NCI-H2227 (cell line): ENCODE results near the gene PPFIA3.

Experiments
- DNase-seq: peaks from one replicate; lab custom pipeline; 2025; ENCODE audit not compliant: unreplicated experiment; lab: John Stamatoyannopoulos, UW

Gene PPFIA3

DNA sequence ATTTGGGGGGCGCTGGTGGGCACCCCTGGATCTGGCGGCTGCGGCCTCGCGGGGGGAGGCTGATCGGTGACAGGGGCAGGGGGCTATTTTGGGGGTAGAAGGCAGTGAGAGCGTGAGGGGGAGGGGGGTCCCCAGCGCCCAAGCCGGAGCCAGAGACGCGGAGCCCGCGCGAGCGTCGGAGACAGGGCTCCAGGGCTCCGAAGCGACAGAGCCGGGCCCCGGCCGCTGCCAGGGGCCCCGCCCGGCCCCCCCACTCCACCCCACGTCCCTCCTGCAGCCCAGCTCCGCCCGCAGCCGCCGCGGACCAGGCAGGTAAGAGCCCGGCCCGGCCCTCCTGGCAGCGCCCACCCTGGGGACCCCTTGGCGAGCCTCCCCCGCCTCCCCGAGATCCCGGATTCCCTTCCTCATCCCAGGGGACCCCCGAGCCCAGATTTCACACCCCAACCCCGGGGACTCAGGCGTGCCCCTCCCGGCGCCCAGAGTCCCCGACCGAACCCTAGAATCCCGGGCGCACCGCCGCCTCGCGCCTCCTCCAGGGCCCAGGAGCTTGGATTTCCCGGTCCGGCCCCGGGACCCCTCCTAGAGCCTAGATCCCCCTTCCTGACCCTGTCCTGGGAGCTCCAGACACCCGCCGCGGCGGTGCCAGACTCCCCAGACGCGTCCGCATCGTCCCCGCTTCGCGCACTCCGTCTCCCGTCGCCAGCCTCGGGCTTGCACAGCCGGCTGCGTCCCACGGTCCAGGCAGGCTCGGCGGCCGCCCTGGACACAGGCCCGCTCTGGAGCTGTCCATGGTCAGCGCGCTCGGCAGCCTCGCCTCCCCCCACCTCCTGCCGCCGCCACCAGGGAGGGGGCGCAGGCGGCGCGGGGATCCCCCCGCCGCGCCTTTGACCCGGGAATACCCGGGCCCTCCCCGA lies at the start of gene PPFIA3:
Gene PPFIA3, plus strand, starts transcription at position 134 of the 914 bp plus-strand sequence. CDS start 8,330 bp downstream, outside the sequence.
- DNase-seq: peak; percentile 53

DNA sequence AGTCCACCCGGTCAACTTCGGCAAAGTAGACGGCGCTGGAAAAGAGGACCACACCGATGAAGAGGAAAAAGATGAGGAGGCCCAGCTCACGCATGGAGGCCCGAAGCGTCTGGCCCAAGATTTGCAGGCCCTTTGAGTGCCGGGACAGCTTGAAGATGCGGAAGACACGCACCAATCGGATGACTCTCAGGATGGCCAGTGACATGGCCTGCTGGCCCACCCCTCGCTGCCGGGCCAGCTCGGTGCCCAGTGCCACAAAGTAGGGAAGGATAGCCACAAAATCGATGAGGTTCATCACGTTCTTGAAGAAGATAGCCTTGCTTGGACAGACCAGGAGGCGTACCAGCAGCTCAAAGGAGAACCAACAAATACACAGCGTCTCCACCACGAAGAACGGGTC lies 48.9 kb upstream of the PPFIA3 start:
- DNase-seq: no peak

DNA sequence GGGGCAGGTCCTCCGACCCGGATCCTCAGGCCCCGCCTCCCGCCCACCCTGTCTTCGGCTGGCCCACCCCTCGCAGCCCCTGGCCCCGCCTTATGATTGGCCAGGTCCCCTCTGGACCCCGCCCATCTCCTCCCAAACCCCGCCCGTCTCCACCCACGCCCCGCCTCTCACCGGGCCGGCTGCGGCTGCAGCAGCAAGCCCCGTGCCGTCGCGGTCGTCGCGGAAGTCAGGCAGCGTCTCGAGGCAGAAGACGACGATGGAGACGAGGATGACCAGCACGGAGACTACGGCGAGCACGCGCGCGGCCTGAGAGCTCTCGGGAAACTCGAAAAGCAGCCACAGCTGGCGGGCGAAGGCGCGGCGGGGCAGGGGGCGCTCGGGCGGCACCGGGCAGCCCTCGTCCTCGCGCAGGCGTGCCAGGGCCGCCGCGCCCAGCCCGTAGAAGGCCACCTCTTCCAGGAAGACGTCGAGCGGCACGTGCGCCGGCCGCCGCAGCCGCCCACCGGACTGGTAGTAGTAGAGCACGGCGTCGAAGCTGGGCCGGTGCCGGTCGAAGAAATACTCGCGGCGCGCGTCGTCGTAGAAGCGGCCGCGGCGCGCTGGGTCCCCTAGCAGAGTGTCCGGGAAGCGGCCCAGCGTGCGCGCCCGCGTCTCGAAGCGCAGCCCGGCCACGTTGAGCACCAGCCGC lies 47.3 kb upstream of the PPFIA3 start:
- peak; percentile 53 for DNase-seq

DNA sequence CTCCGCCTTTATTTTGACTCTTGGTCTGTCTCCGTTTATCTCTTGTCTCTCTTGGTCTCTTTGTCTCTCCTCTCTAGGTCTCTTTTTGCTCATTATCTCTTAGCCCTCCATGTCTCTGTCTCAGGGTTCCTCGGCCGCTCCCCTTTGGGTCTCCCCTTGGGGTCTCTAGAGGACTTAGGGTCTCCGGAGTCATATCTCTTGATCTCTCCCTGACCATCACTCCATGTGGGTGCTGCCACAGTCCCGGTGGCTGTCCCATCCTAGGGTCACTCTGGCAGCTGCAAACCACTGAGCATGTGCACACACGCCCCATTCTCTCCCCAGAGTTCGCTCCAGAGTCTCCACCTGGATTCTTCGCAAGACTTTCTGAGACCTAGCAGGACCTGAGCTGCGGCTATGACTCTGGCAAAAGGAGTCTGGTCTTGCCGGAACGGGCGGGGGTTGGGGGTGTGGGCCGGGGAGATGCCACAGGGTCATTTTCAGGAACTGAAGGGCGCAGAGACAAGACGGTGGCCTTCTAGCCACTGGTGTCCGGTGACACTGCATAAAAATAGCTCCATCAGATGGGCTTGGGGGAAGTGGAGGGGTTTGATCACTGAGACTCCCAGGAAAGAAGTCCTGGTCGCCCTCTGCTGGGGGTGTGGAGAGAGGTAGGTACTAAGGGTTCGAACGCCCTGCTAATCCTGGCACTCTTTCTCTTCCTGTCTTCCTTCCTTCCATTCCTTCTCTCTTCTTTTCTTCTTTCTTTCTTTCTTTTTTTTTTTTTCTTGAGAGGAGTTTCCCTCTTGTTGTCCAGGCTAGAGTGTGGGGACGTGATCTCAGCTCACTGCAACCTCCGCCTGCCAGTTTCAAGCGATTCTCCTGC lies 45.6 kb upstream of the PPFIA3 start:
- no peak for DNase-seq

DNA sequence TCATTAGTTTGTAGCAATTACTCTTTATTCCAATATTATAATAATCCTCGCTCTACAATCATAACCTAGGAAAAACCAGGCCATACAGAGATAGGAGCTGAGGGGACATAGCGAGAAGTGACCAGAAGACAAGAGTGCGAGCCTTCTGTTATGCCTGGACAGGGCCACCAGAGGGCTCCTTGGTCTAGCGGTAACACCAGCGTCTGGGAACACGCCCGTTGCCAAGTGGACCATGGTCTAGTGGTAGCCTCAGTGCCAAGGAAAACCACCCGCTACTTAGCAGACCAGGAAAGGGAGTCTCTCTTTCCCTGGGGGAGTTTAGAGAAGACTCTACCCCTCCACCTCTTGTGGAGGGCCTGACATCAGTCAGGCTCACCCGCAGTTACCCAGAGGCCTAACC lies 44.5 kb upstream of the PPFIA3 start:
- peak; percentile 34 for DNase-seq

DNA sequence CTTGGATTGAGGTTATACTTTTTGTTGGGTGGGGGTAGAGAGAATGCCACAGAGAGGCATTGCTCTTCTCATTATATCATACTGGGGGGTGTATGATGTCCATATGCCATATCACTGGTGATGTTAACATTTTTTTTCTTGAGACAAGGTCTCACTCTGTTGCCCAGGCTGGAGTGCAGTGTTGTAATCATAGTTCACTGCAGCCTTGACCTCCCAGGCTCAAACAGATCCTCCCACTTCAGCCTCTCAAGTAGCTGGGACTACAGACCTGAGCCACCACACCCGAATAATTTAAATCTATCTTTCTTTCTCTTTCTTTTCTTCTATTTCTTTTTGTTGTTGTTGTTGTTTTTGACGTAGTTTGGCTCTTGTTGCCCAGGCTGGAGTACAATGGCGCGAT lies 39.0 kb upstream of the PPFIA3 start:
- no peak for DNase-seq

DNA sequence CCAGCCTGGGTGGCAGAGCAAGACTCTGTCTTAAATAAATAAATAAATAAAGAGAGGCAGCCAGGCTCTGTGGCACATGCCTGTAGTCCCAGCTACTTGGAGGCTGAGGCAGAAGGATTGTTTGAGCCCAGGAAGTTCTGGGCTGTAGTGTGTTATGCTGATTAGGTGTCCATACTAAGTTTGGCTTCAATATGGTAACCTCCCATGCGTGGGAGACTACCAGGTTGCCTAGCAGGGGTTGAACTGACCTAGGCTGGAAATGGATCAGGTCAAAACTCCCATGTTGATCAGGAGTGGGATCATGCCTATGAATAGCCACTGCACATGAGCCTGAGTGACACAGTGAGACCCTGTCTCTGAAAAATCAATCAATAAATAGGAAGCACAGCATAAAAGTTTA lies 38.1 kb upstream of the PPFIA3 start:
- DNase-seq: no peak

DNA sequence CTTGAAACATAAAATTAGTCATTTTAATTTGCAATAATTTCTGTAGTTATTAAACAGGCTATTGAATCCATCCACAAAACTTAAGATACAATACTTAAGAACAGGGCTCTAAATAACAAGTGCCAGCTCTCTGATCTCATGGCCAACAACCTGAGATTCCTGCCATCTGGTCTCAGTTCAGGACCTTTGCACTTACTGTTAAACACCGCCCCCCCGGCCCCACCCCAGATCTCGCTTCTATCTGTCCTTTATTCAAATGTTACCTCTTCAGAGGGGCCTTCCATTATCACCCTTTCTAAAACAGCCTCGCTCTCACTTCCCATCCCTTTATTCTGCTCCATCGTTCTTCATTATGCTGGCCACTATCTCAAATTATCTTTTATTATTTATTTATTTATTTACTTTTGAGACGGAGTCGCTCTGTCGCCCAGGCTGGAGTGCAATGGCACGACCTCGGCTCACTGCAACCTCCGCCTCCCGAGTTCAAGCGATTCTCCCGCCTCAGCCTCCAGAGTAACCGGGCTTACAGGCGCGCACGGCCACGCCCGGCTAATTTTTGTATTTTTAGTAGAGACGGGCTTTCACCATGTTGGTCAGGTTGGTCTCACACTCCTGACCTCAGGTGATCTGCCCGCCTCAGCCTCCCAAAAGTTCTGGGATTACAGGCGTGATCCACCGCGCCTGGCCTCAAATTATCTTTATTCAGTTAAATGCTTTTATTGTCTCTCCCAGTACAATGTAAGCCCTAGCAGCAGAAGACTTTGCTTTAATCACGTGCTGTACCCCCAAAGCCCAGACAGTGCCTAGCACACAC lies 34.9 kb upstream of the PPFIA3 start:
- no peak for DNase-seq

DNA sequence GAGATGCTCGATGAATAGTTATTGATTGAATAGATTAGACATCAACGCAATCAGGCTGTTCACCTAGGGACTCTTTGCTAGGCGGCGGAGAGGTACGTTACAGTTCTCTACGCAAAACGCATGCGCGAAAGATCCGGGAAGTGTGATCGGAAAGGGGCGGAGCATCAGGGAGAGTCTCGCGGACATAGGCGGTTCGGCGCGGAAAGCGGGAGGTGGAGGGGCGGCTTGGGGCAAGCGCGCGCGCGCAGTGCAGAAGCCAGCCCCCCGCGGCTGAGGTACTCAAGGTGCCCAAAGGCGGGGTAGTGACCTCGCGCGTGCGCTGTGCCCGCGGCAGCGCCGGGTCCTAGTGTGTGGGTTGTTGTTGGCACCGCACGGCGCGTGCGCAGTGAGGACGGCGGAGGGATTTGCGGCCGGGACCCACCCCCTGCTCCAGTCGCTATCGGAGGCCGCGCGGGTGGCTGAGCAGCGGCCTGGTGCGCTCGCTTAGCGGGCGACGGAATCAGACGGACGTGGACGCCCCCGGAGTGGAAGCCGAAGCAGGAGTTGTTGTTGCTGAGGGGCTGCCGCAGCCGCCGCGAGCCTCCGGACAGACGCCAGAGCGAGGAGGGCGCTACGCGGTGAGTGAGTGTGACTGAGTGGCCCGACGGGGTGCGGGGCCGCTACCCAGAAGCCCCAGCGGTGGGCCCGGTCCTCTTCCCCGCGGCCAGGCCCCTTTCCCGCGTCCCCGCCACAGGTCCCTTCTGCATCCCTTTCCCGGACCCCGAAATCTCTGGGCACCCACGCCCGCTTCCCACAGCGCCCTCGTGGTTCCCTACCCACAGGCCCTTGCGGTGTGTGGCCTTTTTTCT lies 34.1 kb upstream of the PPFIA3 start, which contains the start of gene SNRNP70:
Gene SNRNP70, plus strand, starts transcription at position 432 of the 848 bp plus-strand sequence. CDS start 964 bp downstream, outside the sequence.
- DNase-seq: peak; percentile 99

DNA sequence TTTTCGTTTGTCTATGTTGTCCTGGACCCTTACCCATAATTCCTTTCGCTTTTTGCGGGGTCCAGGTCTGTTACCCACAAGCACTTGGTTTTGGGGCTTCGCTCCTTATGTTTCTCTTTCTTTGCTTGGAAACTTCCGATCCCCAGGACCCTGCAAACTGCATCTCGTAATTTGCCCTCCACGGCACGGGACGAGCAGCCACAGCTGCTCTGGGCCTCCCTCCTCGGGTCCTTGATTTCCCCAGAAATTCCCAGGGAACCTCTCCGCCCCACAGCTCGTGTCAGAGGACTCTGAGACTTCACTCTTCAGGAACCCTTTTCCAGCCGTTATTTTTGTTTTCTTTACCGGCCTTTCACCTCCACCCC lies 33.5 kb upstream of the PPFIA3 start:
- DNase-seq: no peak

DNA sequence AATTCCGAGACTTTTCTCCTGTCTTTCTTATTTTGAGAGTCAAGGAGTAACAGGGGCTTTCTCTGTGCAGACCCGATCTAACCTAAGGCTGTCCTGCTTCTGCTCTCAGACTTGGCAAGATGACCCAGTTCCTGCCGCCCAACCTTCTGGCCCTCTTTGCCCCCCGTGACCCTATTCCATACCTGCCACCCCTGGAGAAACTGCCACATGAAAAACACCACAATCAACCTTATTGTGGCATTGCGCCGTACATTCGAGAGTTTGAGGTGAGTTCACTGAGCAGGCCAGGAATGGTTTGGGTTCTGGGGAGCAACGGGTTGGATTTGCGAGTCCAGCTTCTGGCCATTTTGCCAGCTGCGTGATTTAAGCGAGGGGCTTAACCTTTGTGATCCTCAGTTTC lies 33.0 kb upstream of the PPFIA3 start:
- DNase-seq: no peak

DNA sequence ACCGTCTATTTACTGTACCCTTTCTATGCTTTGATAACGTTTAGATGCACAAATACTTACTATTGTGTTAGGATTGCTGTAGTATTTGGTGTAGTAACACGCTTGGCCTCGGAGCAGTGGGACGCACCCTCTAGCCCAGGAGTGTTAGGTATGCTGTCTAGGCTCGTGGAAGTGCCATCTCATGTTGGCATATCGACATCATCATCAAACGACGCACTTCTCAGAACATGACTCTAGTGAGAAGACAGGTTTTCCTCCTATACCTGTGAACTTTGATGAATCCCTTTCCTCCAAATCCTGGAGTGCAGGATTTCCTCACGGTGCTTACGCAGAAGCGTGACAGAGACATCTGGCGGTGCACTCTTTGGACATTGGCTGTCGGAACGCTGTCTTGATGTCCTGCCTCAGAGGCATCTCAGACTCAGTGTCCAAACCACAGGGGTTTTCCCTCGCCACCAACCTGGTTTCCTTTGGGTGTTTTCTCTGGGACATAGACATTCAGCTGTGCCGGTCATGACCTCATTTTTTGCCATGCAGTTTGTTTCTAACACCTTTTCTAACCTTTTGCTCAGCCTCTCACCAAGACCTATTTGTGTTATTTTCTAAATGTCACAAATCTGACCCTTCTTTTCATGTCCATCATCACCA lies 27.8 kb upstream of the PPFIA3 start:
- DNase-seq: no peak

DNA sequence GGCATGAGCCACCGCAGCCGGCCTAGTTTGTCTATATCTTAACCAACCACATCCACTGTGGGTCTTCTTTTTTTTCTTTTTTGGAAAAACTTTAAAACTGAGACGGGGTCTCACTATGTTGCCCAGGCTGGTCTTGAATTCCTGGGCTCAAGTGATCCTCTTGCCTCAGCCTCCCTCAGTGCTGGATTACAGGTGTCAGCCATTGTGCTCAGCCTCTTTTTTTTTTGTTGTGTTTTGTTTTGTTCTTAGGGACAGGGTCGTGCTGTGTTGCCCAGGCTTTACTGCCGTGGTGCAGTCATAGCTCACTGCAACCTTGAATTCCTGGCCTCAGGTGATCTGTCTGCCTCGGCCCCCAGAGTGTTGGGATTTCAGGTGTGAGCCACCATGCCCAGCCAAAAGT lies 26.7 kb upstream of the PPFIA3 start:
- no peak for DNase-seq

DNA sequence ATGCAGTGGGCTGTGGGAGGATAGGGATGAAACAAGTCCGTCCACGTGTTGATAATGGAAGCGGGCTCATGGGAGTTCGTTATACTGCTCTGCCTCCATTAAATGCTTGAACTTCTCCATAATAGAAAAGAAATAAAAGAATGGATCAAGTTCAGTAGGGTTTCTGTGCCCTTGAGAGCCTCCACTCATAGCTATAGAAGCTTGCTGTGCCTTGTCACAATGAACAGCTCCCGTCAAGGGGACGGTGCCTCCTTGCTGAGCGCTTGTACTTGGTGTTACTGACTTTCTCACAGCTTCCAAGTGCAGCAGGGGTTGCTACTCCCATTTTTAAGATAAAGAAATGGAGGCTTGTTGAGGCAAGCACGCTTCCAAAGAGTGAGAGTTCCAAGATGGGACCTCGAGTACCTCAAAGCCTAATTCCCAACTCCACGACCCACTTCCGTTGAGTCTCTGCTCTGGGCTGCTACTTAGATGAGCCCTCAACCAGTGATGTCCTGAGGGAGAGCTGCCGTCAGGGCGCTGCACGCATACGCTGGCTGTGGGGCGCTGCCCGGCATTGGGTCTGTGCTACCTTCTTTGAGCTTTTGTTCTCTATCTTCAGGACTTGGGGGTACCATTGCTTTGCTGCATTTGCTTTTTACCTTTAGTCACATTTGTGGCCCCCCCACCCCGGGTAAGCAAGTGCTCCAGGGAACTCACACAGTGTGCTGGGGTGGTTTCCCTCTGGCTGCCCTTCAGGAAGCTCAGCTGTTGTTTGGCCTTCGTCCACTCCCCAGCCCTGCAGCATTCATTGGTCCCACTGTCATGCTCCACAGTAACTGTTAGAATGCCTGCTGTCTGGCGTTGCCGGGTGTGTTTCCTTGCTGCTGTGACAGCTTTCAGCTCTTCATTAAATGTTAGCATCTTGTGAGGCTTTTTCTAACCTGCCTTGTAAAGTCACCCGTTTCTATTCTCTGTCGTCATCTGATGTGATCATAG lies 24.6 kb upstream of the PPFIA3 start:
- DNase-seq: no peak

DNA sequence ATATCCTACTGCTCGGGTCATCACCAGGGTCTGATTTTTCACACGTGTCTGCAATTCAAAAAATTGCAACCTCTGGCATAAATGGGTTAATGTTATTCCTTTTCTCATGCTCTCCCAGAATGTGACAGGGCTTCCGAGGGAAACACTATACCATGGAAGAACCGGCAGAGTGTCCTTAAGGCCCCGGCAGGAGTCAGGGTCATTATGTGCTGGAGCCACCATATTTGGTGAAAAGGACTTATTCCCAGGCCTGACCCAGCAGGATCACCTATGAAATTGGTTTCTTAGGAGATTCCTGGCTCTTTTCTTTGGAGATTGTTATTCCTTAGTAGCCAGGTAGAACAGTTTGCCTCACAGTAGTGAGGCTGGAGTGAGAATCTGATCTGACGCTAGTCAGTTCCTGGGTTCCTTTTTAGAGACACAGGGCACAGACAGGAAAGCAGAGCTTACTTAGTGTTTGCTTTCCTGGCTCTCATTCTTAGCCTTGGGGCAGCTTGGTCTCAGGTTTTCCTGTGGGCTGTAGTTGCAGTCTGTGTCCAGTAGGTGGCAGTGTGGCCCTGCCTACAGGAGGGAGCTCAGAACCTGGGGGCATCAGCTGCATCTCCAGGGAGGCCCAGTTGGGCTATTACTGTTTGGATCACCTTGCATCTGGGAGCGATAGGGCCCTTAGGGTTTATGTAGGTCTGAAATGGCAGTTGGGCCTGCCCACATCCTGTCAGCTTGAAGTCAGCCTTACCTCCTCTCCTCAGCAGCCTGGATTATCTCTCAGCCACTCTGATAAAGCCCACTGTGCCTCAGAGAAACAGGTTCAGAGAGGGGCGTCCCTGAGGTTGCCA lies 21.7 kb upstream of the PPFIA3 start:
- peak; percentile 80 for DNase-seq

DNA sequence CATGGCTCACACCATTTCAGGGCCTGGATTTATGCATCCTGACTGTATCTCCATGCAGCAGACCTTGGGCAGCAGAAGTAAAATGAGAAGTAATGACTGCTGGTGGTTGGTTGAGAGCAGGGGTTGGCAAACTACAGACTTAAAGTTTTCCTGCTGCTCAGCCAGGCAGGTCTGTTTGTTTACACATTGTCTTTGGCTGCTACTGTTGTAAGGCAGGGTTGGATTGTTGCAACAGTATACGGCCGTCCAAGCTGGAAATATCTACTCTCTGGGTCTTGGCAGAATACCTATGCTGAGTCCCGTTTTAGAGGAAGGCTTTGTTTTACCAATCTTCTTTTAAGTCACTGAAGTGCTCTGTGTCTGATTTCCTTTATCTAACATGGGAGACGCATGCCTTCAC lies 20.5 kb upstream of the PPFIA3 start:
- DNase-seq: no peak

DNA sequence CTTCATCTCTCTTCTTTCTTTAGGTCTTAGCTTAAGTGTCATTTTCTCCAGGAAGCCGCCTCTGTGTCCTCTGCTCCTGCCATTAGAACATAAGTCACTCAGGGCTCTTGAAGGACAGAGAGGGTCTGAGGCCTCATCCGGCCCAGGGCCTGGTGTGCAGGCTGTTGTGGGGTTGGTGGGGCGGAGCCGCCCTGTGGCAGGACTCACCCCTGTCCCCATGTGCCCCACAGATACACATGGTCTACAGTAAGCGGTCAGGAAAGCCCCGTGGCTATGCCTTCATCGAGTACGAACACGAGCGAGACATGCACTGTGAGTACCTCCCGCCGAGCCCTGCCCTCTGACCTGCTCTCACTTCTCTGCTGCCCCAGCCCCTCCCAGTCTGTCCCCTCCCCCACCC lies 18.2 kb upstream of the PPFIA3 start:
- no peak for DNase-seq
